ENCODE data around the gene ATP8B4. TPM values are rescaled to one million over a fixed set of nuclear protein-coding genes. Genes with fewer than 3 reads are reported as not detected.

Gene ATP8B4
- polyA plus RNA-seq, 3 donors = 6.1 to 9.6 (median 6.8) TPM

DNA sequence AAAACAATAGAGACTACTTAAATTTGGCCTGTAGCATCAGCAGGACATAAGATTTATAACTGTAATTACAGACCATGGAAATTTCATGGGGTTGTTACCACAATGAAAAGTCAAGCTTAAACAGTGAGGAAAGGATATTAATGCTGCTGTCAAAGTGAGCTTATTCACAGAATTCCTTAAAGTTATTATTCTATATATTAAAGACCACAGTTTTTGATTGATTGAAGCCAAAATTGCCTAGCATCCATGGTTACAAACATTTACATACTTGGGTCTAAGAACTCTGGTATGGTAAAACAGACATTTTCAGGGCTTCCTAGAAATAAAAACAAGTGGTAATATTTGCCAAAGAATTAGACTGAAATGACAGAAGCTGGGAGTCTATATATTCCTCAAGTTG lies 248.6 kb downstream of the ATP8B4 start:
- Histone ChIP-seq H3K4me1 (ENCODE audit: control insufficient read depth in 1 of 2, insufficient read depth in 2 of 2, low read length in 2 of 2) (no peaks in the 10 kb centered on the region), H3K9me3 (replicated peaks in 1 of 2; ENCODE audit: control insufficient read depth in 1 of 2, insufficient read depth in 1 of 2, low read length in 2 of 2) (no peaks in the 10 kb centered on the region), H3K4me2 (replicated peaks; ENCODE audit: extremely low read depth, low read length, poor library complexity, severe bottlenecking) (no peak overlapping the region), H2AFZ (ENCODE audit: insufficient read depth, low read depth, low read length, poor library complexity, severe bottlenecking) (no peak overlapping the region), H4K20me1 (ENCODE audit: insufficient read depth, low read length) (no peaks in the 10 kb centered on the region), H3K36me3 (replicated peaks in 1 of 2; ENCODE audit: control insufficient read depth in 1 of 2, insufficient read depth in 2 of 2, low read length in 2 of 2) (peaks cover 66 to 83% of the 10 kb centered on the region in 2 donors), H3K27ac (ENCODE audit: low read depth in 1 of 2, low read length in 2 of 2) (no peak overlapping the region), H3K4me3 (replicated peaks in 1 of 3; ENCODE audit: low read depth in 2 of 3, low read length in 3 of 3) (no peak overlapping the region), H3K27me3 (ENCODE audit: control insufficient read depth in 2 of 2, insufficient read depth in 2 of 2, low read length in 2 of 2) (no peaks in the 10 kb centered on the region), H3K9ac (ENCODE audit: insufficient read depth, low read length, poor library complexity, severe bottlenecking) (no peak overlapping the region), H3K79me2 (ENCODE audit: insufficient read depth, low read length) (no peaks in the 10 kb centered on the region)
- TF ChIP-seq, protein P1, sequence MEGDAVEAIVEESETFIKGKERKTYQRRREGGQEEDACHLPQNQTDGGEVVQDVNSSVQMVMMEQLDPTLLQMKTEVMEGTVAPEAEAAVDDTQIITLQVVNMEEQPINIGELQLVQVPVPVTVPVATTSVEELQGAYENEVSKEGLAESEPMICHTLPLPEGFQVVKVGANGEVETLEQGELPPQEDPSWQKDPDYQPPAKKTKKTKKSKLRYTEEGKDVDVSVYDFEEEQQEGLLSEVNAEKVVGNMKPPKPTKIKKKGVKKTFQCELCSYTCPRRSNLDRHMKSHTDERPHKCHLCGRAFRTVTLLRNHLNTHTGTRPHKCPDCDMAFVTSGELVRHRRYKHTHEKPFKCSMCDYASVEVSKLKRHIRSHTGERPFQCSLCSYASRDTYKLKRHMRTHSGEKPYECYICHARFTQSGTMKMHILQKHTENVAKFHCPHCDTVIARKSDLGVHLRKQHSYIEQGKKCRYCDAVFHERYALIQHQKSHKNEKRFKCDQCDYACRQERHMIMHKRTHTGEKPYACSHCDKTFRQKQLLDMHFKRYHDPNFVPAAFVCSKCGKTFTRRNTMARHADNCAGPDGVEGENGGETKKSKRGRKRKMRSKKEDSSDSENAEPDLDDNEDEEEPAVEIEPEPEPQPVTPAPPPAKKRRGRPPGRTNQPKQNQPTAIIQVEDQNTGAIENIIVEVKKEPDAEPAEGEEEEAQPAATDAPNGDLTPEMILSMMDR (IDR thresholded peaks at IDR 0.05) = no peak
- intact Hi-C loops (cut with micrococcal nuclease) = loop anchor here in 1 of 2 donors (10.0 kb wide), 1 partner anchor 274 kb away; no protein-coding TSS in a partner anchor
- no peak for DNase-seq
- H3K36me3 Mint-ChIP-seq = peaks cover 60 to 76% of the 10 kb centered on the region in 2 donors
- H3K9me3 Mint-ChIP-seq = peaks cover 0 to 2% (median 0%) of the 10 kb centered on the region in 7 donors
- H3K27ac Mint-ChIP-seq = no peak overlapping the region
- no peaks in the 10 kb centered on the region for H3K27me3 Mint-ChIP-seq (ENCODE audit: low read depth in 3 of 3)
- no peak overlapping the region for H3K4me3 Mint-ChIP-seq
- no peaks in the 10 kb centered on the region for H3K4me1 Mint-ChIP-seq

DNA sequence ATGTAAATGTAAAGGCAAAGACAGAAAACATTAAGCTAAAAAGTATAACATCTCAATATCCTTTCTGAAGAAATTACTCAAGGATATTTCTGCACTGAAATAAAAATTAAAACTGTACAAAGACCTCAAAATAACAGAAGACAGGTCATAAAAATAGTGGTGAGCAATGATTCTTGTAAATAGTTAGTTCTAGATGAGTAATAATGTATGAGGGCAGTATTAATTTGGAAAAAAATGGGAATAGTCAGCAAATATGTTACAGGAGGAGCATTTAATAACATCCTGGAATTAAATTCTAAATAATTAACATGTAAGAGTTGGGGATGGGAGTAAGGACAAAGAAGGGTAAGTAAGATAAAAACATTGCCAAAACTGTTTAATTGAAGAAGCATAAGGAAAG lies 250.7 kb downstream of the ATP8B4 start:
- no peak overlapping the region for H2AFZ ChIP-seq (ENCODE audit: insufficient read depth, low read depth, low read length, poor library complexity, severe bottlenecking)
- no peaks in the 10 kb centered on the region for H3K27me3 Mint-ChIP-seq (ENCODE audit: low read depth in 3 of 3)
- H3K27me3 ChIP-seq (ENCODE audit: control insufficient read depth in 2 of 2, insufficient read depth in 2 of 2, low read length in 2 of 2) = no peaks in the 10 kb centered on the region
- peaks cover 45 to 66% of the 10 kb centered on the region in 2 donors for H3K36me3 Mint-ChIP-seq
- H3K36me3 ChIP-seq (replicated peaks in 1 of 2; ENCODE audit: control insufficient read depth in 1 of 2, insufficient read depth in 2 of 2, low read length in 2 of 2) = peaks cover 46 to 77% of the 10 kb centered on the region in 2 donors
- H3K4me1 ChIP-seq (ENCODE audit: control insufficient read depth in 1 of 2, insufficient read depth in 2 of 2, low read length in 2 of 2) = no peaks in the 10 kb centered on the region
- intact Hi-C loops (cut with micrococcal nuclease) = no loop called here
- no peaks in the 10 kb centered on the region for H3K9me3 ChIP-seq (replicated peaks in 1 of 2; ENCODE audit: control insufficient read depth in 1 of 2, insufficient read depth in 1 of 2, low read length in 2 of 2)
- no peak for DNase-seq
- H3K9ac ChIP-seq (ENCODE audit: insufficient read depth, low read length, poor library complexity, severe bottlenecking) = no peak overlapping the region
- no peak overlapping the region for H3K27ac ChIP-seq (ENCODE audit: low read depth in 1 of 2, low read length in 2 of 2)
- H3K27ac Mint-ChIP-seq = no peak overlapping the region
- H4K20me1 ChIP-seq (ENCODE audit: insufficient read depth, low read length) = no peaks in the 10 kb centered on the region
- no peaks in the 10 kb centered on the region for H3K4me1 Mint-ChIP-seq
- TF ChIP-seq, protein P1 (IDR thresholded peaks at IDR 0.05) = no peak
- H3K4me2 ChIP-seq (replicated peaks; ENCODE audit: extremely low read depth, low read length, poor library complexity, severe bottlenecking) = no peak overlapping the region
- peaks cover 0 to 2% (median 0%) of the 10 kb centered on the region in 7 donors for H3K9me3 Mint-ChIP-seq
- no peak overlapping the region for H3K4me3 ChIP-seq (replicated peaks in 1 of 3; ENCODE audit: low read depth in 2 of 3, low read length in 3 of 3)
- no peaks in the 10 kb centered on the region for H3K79me2 ChIP-seq (ENCODE audit: insufficient read depth, low read length)
- H3K4me3 Mint-ChIP-seq = no peak overlapping the region

Measured in CD14-positive monocyte (primary cell).